Panc1 (cell line): ENCODE data around the gene TMOD3. TPM values are rescaled to one million over a fixed set of nuclear protein-coding genes. Genes with fewer than 3 reads are reported as not detected.

Experiments
- ATAC-seq: fragments of 200-7000 bp; cut with Tn5 transposase; 2 replicates; pipeline ENCODE4 v1.9.1; 2020; ENCODE audit warnings: mild to moderate bottlenecking, moderate library complexity
- BruUV-seq: library from RNA; stranded (reverse); fragments of 400-500 nt; replicated peaks from 2 replicates; lab custom pipeline; 2021; lab: Mats Ljungman, UMichigan
- CTCF ChIA-PET: fragments of 300-600 bp; sonication (Branson Sonifier 250); formaldehyde crosslinking; loops from one replicate; lab custom pipeline; 2022; ENCODE audit warnings: antibody characterized with exemption; lab: Charles Lee
- POLR2A ChIA-PET: fragments of 300-600 bp; sonication (Branson Sonifier 250); formaldehyde crosslinking; loops from one replicate; lab custom pipeline; 2022; ENCODE audit warnings: antibody characterized with exemption; lab: Charles Lee
- DNase-seq: peaks from one replicate; pipeline ENCODE4 v3.0.0-alpha.2; 2010; ENCODE audit warnings: low read depth, low spot score
- H3K27ac ChIP-seq: 2 replicates; pipeline ENCODE4 v1.5.1; 2011; ENCODE audit warnings: mild to moderate bottlenecking, low read length, inconsistent platforms
- H3K27me3 ChIP-seq: fragments of 200-500 bp; sonication (Bioruptor generic); 2 replicates; pipeline ENCODE4 v1.6.0; 2014; ENCODE audit warnings: low read length, inconsistent platforms; ENCODE audit not compliant: control insufficient read depth, insufficient read depth
- H3K36me3 ChIP-seq: fragments of 200-500 bp; sonication (Bioruptor generic); 2 replicates; pipeline ENCODE4 v1.5.1; 2014; ENCODE audit warnings: inconsistent platforms, mild to moderate bottlenecking, low read length, moderate library complexity; ENCODE audit not compliant: control insufficient read depth, insufficient read depth
- H3K4me1 ChIP-seq: 2 replicates; pipeline ENCODE4 v1.5.1; 2011; ENCODE audit warnings: inconsistent platforms, mild to moderate bottlenecking, low read length, moderate library complexity; ENCODE audit not compliant: control insufficient read depth, insufficient read depth
- H3K4me3 ChIP-seq, 2 experiments: 2 replicates each; pipeline ENCODE4 v1.5.1; 2011 to 2012; ENCODE audit warnings: low read depth in 2 of 2, low read length in 2 of 2, mild to moderate bottlenecking in 2 of 2, inconsistent platforms in 1 of 2, moderate library complexity in 1 of 2
- H3K9me3 ChIP-seq: fragments of 200-500 bp; sonication (Bioruptor generic); 2 replicates; pipeline ENCODE4 v1.5.1; 2014; ENCODE audit warnings: low read depth, mild to moderate bottlenecking, inconsistent platforms, low read length, moderate library complexity; ENCODE audit not compliant: control insufficient read depth, insufficient read depth
- POLR2AphosphoS5 ChIP-seq: IDR thresholded peaks from 2 replicates; pipeline ENCODE4 v1.6.1; 2012; ENCODE audit warnings: mild to moderate bottlenecking, low read depth, low read length, moderate library complexity
- SIN3A ChIP-seq: IDR thresholded peaks from 2 replicates; pipeline ENCODE4 v1.6.1; 2012; ENCODE audit warnings: low read depth, mild to moderate bottlenecking, low read length, moderate library complexity, borderline replicate concordance; ENCODE audit not compliant: insufficient read depth
- TCF7L2 ChIP-seq: IDR thresholded peaks from 2 replicates; pipeline ENCODE4 v1.6.1; 2011; ENCODE audit warnings: mild to moderate bottlenecking, low read depth, low read length, inconsistent platforms
- in situ Hi-C: cut with HindIII; loops from 2 replicates; pipeline ENCODE4 v1.10.0; 2016; ENCODE audit warnings: low sequenced_read_pairs, low pct_unique_long_range_greater_than_20kb
- intact Hi-C: fragments of 100-400 bp; cut with micrococcal nuclease; formaldehyde crosslinking; loops from one replicate; pipeline ENCODE4 v1.10.0; 2022; ENCODE audit not compliant: unreplicated experiment
- total RNA-seq: library from RNA; stranded (reverse); gene quantifications from one replicate; pipeline ENCODE4 v1.2.1, GENCODE V29; 2021; ENCODE audit not compliant: unreplicated experiment
- TF ChIP-seq, protein P1 (sequence below): fragments of 450-650 bp; IDR thresholded peaks from 2 replicates; pipeline ENCODE4 v1.5.1; 2017; ENCODE audit warnings: mild to moderate bottlenecking
- TF ChIP-seq, protein P2 (sequence below), 2 experiments: IDR thresholded peaks; 2 replicates each; pipeline ENCODE4 v1.6.1; 2011 to 2012; ENCODE audit warnings: low read depth in 2 of 2, control low read depth in 1 of 2, low read length in 1 of 2, mild to moderate bottlenecking in 1 of 2, moderate library complexity in 1 of 2; ENCODE audit not compliant: insufficient read depth in 1 of 2

TMOD3 gene
- total RNA-seq, 1 experiment from 2014 or later = 53.4 TPM

DNA sequence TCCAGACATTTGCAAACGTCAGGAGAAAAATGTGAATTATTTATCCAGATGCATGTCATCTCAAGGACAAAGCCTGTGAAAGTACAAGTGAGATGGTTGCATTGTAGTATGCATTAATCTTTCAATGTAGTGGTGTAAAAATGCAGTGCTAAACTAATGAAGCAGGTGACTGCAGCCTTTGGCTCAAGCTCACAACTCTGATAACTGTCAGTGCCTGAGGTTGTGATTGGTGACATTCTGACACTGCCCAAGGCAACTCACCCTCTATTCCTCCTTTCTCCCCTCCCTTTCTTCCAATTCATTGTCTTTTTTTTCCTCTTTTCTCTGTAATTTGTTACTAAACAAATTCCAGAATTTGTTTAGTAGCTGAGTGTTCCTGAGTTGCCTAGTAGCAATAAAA, 20.0 kb upstream of the TMOD3 start:
- Histone ChIP-seq H3K27ac (no peak overlapping the region), H3K36me3 (no peaks in the 10 kb centered on the region), H3K4me3 (no peak overlapping the region), H3K9me3 (no peaks in the 10 kb centered on the region), H3K27me3 (no peaks in the 10 kb centered on the region), H3K4me1 (no peaks in the 10 kb centered on the region)
- POLR2A ChIA-PET = interaction anchor here (0.5 to 0.6 kb wide), 2 partner anchors 24 to 104 kb away, joined by 4 to 9 read pairs; no protein-coding TSS in a partner anchor
- ATAC-seq = no peak
- intact Hi-C loops = no loop called here
- BruUV-seq = no TSS peak
- CTCF ChIA-PET = no interaction called here
- TF ChIP-seq TCF7L2 (no peak), POLR2AphosphoS5 (no peak), SIN3A (no peak)
- TF ChIP-seq, protein P1, sequence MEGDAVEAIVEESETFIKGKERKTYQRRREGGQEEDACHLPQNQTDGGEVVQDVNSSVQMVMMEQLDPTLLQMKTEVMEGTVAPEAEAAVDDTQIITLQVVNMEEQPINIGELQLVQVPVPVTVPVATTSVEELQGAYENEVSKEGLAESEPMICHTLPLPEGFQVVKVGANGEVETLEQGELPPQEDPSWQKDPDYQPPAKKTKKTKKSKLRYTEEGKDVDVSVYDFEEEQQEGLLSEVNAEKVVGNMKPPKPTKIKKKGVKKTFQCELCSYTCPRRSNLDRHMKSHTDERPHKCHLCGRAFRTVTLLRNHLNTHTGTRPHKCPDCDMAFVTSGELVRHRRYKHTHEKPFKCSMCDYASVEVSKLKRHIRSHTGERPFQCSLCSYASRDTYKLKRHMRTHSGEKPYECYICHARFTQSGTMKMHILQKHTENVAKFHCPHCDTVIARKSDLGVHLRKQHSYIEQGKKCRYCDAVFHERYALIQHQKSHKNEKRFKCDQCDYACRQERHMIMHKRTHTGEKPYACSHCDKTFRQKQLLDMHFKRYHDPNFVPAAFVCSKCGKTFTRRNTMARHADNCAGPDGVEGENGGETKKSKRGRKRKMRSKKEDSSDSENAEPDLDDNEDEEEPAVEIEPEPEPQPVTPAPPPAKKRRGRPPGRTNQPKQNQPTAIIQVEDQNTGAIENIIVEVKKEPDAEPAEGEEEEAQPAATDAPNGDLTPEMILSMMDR = no peak
- TF ChIP-seq, protein P2, sequence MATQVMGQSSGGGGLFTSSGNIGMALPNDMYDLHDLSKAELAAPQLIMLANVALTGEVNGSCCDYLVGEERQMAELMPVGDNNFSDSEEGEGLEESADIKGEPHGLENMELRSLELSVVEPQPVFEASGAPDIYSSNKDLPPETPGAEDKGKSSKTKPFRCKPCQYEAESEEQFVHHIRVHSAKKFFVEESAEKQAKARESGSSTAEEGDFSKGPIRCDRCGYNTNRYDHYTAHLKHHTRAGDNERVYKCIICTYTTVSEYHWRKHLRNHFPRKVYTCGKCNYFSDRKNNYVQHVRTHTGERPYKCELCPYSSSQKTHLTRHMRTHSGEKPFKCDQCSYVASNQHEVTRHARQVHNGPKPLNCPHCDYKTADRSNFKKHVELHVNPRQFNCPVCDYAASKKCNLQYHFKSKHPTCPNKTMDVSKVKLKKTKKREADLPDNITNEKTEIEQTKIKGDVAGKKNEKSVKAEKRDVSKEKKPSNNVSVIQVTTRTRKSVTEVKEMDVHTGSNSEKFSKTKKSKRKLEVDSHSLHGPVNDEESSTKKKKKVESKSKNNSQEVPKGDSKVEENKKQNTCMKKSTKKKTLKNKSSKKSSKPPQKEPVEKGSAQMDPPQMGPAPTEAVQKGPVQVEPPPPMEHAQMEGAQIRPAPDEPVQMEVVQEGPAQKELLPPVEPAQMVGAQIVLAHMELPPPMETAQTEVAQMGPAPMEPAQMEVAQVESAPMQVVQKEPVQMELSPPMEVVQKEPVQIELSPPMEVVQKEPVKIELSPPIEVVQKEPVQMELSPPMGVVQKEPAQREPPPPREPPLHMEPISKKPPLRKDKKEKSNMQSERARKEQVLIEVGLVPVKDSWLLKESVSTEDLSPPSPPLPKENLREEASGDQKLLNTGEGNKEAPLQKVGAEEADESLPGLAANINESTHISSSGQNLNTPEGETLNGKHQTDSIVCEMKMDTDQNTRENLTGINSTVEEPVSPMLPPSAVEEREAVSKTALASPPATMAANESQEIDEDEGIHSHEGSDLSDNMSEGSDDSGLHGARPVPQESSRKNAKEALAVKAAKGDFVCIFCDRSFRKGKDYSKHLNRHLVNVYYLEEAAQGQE (IDR thresholded peaks at IDR 0.05; ENCODE audit: insufficient read depth in 1 of 2, low read depth in 2 of 2, low read length in 1 of 2) = no peak
- in situ Hi-C loops = no loop called here
- DNase-seq = no peak

DNA sequence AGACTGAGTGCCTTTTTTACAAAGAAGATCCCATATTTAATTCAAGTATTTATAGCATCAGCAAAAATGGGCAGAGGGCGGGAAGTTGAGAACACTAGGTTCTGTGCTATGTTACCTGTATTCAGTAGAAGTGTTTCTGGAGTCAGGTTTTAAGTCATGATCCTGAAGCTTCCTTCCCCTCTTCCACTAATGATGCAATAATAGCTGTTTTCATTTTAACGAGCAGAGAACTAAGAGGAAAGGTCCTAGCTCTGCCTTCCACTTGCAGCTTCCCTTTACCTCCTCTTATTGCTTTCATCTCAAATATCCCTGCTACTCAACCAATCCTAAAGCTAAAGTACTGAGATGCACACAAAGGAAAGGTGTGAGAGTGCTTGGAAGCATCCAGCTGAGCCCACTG, 16.9 kb upstream of the TMOD3 start:
- H3K27ac ChIP-seq = no peak overlapping the region
- intact Hi-C loops = no loop called here
- TF ChIP-seq, protein P2 (IDR thresholded peaks at IDR 0.05; ENCODE audit: insufficient read depth in 1 of 2, low read depth in 2 of 2, low read length in 1 of 2) = no peak
- no peak for TF ChIP-seq SIN3A
- TF ChIP-seq TCF7L2 = no peak
- no peak for TF ChIP-seq POLR2AphosphoS5
- TF ChIP-seq, protein P1 = no peak
- DNase-seq (no peak), ATAC-seq (no peak)
- no peaks in the 10 kb centered on the region for H3K9me3 ChIP-seq
- no peaks in the 10 kb centered on the region for H3K36me3 ChIP-seq
- POLR2A ChIA-PET = no interaction called here
- no TSS peak for BruUV-seq
- CTCF ChIA-PET = no interaction called here
- no peak overlapping the region for H3K4me3 ChIP-seq
- no peaks in the 10 kb centered on the region for H3K4me1 ChIP-seq
- in situ Hi-C loops = no loop called here
- no peaks in the 10 kb centered on the region for H3K27me3 ChIP-seq
